HG02642 (cell line): ENCODE data around the gene RRP12.

Experiments
- ATAC-seq: cut with Tn5 transposase; IDR thresholded peaks from one replicate; pipeline ENCODE4 v1.9.1; 2021; ENCODE audit warnings: mild to moderate bottlenecking; ENCODE audit not compliant: unreplicated experiment, poor library complexity

RRP12 gene

DNA sequence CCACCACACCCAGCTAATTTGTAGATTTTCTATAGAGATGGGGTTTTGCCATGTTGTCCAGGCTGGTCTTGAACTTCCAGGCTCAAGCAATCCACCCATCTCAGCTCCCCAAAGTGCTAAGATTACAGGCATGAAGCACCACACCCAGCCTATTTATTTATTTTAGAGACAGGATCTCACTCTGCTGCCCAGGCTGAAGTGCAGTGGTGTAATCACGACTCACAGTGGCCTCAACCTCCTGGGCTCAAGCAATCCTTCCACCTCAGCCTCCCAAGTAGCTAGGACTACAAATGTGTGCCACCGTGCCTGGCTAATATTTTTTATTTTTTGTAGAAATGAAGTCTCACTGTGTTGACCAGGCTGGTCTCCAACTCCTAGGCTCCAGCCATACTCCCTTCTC, 59.7 kb downstream of the RRP12 start:
- ATAC-seq = no peak

- ATAC-seq = no peak
Observed at GRCh38 chr10:97338041-97338440, 63.1 kb downstream of the RRP12 start.

GRCh38 chr10:97336942-97337831, 64.0 kb downstream of the RRP12 start:
- no peak for ATAC-seq

GRCh38 chr10:97336446-97336845, 64.7 kb downstream of the RRP12 start:
- no peak for ATAC-seq

DNA sequence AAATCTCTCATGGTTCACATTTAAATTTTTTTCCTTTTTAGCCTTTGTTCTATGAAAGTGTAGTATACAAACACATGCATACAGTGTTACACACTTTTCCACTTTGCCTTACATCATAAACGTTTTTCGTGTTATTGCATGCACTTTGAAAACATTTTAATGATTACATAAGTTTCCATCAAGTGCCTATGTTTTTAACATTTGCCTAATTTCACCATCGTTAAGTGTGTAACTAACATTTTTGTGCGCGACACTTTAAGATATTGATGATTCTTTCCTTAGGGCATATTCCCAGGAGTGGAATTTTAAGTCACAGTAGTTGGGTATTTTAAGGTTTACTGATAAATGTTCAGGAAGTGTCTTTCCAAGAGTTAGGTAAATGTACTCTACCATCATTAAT, 65.1 kb downstream of the RRP12 start:
- no peak for ATAC-seq

DNA sequence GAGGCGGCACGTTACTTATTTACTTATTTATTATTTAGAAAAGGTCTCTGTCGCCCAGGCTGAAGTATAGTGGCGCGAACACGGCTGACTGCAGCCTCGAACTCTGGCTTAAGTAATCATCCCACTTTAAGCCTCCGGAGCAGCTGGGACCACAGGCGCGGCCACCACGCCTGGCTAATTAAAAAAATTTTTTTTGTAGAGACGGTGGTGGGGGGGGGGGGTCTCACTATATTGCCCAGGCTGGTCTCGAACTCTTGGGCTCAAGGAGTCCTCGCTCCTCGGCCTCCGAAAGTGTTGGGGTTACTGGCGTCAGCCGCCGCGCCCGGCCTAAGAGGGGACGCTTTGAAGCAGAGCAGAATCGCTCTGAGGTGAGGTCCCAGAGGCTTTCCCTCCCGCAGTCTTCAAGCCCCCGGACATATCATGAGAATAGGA, 65.9 kb downstream of the RRP12 start:
- no peak for ATAC-seq

DNA sequence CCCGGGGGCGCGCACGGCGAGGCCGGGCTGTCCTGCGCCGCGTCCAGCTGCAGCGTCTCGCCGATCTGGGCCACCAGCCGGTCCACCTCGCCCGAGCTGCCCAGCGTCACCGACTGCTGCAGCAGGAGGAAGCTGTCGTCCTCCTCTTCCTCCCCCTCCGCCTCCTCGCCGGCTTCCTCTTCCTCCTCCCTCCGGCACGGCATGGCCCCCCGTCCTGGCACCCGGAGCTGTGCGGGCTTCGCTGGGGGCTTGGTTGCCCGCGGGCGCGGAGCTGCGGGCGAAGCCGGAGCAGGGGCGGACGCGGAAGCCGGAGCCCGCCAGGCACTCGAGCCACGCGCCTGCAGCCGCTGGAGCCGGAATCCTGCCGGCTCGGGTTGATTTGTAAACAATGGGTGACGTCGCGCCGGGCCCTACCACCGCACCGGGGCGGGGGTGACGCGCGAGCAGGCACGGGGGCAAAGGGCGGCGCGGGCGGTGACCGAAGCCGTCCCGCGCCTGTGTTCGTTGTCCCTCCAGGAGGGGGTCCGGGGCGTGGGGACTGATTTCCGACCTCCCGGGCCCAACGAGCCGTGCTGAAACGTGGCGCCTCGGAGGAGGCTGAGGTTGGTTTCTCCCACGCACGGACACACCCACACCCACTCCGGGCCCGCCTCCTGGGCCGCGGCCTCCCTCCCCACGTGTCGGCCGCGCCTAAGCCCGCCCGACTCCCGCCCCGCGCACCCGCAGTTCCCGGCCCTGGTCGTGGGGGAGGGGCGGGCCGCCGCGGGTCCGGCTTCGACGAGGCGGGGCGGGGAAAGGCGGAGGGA, 66.6 kb downstream of the RRP12 start, which contains the start of gene FRAT2:
TSS of gene FRAT2 (minus strand) at position 360 of the 806 bp plus-strand sequence. CDS start at position 203, 157 bp downstream.
- ATAC-seq = peak; percentile 86

GRCh38 chr10:97333601-97334369, 67.4 kb downstream of the RRP12 start:
- peak; percentile 23 for ATAC-seq

DNA sequence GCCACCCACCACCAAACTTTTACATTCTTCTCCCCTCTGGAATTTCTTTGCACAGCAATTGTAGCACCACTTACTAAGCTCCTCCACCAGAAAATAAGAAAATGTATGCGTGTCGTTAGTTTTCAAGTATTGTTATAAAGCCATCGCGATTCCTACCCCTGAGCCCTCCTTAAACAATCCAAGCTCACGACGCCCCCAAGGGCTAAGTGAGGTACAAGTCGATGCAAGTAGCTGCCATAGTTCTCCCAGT, 67.9 kb downstream of the RRP12 start:
- ATAC-seq = no peak

- ATAC-seq = no peak
Observed at GRCh38 chr10:97332591-97333350, 68.4 kb downstream of the RRP12 start.

DNA sequence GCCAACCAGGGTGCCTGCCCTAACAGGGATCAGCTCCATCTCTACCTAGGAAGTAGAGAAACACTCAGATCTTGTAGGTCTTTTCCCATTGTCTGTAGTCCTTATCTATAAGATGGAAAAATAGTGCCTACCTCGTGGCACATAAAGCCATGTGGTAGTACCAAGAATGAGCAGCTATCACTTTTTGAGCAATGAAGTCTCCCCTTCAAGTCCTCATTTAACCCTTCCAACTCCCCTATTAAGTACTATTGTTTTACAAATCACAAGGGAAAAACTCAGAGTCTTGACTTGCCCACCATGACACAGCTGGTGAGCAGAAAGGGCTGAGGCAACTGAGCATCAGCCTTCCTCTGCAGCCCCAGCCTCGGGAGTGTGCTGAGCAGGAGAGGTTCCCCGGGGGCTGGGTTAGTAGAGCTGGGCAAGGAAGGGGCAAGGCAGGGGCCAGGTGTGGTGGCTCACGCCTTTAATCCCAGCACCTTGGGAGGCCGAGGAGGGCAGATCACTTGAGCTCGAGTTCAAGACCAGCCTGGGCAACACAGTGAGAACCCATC, 69.9 kb downstream of the RRP12 start:
- no peak for ATAC-seq

DNA sequence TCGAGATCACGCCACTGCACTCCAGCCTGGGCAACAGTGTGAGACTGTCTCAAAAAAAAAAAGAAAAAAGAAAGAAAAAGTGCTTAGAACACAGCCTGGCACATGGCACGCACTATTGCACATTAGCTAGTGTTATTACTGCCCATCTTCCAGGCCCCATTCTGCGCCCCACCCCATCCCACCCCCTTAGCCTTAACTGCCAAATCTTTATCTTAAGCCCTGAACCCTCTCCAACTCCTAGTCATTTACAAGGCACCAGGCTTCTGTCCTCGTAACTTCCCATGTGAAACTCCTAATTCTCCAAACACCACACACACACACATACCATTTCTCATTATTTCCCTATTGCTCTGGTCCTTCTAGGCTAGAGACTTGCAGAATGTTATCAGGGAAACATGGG, 71.4 kb downstream of the RRP12 start:
- ATAC-seq = no peak

DNA sequence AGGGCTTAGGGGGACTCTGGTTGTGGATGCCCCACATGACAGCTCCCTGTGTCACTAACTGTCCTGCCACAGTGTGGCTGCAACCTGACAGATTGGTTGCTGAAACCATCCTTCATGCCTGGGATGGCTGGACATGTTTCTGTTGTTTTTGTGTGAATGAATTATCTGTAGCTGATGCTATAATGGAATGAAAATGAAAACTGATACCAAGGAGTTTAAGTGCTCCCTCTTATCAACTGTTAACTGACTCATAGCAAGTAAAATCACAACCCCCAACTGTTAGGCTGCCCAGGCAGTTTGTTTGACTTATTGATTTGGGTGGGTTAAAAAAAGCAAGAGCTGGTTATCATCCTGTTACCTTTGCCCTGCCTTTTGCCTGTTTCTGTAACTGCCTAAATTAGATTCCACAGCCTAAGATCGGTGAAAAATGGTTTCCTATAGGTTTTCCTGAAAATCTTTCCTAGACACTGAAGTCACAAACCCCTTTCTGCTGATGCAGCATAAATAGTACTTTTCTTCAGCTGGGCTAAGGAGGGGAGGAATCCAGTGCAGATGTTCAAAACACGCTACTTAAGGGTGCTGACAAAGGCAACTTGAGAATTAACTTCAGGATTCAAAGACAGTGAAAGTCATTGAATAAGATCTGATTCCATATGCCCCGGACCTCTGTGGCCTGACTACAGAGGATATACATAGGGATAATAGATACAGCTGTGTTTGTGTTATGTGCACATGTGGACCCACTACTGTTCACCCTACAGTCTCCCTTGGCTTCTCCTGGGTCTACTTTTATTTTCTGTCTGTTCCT, 72.3 kb downstream of the RRP12 start:
- no peak for ATAC-seq

DNA sequence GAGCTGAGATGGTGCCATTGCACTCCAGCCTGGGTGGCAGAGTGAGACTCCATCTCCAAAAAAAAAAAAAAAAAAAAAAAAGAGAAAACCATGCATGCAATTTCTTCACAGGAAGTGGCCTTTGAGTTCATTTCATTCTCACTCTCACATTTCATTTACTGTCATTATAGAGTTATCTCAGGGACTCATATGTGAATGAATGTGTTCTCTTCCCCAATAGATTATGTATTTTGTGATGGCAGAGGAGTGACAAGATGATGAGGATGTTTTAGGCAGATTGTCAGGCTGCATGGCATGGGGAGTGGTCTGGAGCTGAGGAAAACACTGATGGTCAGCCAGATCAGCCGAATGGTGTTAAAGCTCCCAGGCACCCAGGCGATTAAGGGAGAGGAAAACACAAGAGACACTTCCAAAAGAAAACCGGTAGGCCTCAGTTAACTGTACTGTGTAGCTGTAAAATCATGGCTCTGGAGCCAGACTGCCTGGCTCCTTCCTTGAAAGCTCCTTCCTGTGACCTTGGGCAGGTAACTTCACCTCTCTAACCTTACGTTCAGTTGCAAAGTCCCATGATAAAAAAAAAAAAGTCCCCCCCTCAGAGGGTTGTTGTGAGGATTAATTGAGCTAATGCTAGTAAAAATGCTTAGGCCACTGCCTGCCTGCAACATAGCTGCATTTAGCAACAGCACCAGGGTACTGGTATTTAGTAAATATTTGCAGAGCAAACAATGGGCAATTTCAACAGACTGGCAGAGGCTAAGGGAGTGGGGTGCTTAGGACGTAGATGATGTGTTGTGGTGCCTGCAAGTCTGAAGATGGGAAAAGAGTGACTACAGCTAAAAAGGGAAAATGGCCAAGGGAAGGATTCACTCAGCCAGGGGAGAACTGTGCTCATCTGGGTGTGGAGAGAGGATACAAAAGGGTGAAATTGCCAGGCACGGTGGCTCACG, 73.5 kb downstream of the RRP12 start:
- no peak for ATAC-seq

- ATAC-seq = no peak
Observed at GRCh38 chr10:97325754-97326153, 75.4 kb downstream of the RRP12 start.

GRCh38 chr10:97323501-97323900, 77.6 kb downstream of the RRP12 start:
- ATAC-seq = no peak

- no peak for ATAC-seq
Observed at GRCh38 chr10:97321804-97322190, 79.3 kb downstream of the RRP12 start.
